HG03469 (cell line): Measurements from ENCODE around the gene BICD2.
"Not testable (repeated sequence)": the region's sequence is repeated elsewhere in the genome, so short reads cannot be mapped to it uniquely, and the experiment has no call there.

Source experiments
- ATAC-seq: cut with Tn5 transposase; IDR thresholded peaks from one replicate; pipeline ENCODE4 v1.9.1; 2021; ENCODE audit warnings: mild to moderate bottlenecking, moderate library complexity, moderate number of reproducible peaks; ENCODE audit not compliant: unreplicated experiment

The BICD2 gene

DNA sequence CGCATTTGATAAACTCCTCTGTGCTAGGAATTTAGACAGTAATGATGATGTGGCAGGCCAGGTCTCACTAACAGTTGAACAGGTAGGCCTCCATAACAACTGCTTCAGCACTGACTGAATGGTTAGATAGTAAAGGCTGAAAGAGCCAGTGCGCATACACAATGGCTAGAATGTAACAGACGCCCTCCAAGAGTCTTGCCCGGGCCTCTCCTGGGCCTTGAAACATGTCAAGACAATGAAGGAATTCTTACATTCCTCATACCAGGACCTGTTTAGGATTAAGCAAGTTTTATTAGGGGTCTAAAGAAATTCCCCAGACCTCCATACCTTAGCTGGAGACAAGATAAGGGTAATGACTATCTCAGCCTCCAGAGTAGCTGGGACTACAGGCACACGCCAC is 6.7 kb upstream of the BICD2 start:
- no peak for ATAC-seq

DNA sequence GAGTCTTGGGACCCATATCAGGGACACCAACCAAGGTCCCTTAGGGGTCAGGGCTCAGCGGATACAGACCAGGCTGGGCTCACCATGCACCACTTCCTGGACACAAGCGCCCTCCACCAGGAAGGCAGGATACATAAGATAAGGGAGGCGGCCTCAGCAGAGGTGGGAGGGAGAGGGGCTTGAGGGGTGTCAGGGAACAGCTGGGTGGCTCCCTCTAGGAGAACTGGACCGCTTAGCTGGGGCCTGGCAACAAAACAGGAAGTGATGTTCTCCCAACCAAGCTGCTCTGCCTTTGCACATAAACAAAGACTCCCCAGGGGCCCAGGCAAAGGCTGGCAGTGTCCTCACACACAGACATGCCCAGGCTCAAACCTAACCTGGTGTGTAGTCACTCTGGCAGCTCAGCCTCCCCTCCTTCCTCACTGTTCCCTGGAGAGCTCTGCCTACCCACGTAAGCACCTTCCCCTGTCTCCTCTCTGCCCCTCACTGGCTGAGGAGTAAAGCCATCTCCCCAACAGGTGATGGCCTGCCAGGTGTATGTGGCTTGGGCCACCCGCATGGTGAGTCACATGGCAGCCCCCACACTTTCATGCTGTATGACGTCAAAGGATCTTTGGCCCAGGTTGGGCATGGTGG is 5.8 kb upstream of the BICD2 start:
- ATAC-seq, result no peak

DNA sequence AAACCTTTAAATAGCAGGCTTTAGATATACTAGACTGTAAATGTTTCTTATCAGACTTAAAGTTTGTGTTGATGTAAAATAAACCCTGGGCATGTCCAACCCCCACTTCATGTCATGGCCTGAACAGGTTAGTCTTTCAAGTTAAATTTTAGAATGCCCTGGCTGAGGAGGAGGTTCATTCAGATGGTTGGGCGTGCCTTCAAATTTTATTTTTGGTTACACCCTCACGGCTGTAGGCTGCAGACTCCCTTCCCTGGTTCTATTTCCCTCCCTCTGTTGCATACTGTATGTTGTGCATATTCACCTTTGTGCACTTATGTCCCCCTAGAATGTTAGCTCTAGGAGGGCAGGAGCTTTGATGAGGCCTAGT is 5.3 kb upstream of the BICD2 start:
- ATAC-seq, result no peak

DNA sequence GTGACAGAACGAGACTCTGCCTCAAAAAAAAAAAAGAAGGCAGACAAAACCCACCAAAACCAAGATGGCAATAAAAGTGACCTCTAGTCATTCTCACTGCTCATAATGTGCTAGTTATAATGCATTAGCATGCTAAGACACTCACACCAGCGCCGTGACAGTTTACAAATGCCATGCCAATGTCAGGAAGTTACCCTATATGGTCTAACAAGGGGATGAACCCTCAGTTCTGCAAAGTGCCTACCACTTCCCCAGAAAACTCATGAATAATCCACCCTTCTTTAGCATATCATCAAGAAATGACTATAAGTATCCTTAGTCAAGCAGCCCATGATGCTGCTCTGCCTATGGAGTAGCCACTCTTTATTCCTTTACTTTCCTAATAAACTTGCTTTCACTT is 4.7 kb upstream of the BICD2 start:
- ATAC-seq, result no peak

DNA sequence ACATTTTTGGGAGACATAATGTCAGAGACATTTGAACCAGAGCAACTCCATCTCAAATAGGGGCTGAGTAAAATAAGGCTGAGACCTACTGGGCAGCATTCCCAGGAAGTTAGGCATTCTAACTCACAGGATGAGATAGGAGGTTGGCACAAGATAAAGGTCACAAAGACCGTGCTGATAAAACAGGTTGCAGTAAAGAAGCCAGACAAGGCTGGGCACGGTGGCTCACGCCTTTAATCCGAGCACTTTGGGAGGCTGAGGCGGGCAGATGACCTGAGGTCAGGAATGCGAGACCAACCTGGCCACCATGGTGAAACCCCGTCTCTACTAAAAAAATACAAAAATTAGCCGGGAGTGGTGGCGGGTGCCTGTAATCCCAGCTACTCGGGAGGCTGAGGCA is 4.2 kb upstream of the BICD2 start:
- ATAC-seq, result not testable (repeated sequence)

DNA sequence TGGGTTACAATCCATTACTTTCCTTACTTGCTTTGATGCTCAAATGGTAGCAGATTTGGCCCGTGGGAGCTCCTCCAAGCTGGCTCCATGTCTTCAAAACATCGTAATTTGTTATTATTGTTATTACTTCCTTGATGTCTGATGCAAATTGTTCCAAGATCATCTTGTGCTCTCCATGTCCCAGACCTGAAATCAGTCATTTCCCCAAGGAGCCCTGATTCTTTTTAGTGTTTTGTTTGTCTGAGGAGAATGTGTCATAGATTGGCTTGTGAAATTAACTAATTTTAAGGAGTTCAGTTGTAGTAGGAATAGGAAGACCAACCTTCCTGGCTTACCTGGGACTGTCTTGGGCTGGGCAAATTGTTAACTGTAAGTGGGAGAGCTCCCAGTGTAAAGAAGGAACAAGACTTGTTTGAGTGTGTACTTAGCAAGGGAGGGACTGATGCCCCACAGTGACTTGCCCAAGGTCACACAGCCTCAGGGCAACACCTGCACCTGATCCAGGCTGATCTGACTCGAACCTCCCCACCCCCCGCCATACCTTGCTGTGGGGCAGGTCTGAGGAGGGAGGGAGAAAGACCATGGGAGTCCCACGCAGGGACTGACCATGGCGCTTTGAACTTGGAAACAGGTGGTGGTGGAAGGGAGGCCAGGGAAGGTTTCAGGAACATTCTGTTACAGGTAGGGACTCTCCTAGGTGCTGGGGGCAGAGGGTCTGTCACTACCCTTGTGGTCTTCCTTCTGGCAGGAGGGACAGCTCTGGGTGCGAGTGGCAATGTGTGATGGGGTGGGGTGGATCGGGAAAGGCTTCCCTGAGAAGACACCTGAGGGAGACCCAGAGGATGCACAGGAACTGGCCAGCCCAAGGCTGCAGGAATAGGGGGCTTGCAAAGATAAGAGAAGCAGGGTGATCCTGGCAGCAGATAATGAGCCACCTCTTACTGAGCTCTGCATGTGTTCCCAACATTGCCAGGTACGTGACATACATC is 2.7 kb upstream of the BICD2 start:
- no peak for ATAC-seq

DNA sequence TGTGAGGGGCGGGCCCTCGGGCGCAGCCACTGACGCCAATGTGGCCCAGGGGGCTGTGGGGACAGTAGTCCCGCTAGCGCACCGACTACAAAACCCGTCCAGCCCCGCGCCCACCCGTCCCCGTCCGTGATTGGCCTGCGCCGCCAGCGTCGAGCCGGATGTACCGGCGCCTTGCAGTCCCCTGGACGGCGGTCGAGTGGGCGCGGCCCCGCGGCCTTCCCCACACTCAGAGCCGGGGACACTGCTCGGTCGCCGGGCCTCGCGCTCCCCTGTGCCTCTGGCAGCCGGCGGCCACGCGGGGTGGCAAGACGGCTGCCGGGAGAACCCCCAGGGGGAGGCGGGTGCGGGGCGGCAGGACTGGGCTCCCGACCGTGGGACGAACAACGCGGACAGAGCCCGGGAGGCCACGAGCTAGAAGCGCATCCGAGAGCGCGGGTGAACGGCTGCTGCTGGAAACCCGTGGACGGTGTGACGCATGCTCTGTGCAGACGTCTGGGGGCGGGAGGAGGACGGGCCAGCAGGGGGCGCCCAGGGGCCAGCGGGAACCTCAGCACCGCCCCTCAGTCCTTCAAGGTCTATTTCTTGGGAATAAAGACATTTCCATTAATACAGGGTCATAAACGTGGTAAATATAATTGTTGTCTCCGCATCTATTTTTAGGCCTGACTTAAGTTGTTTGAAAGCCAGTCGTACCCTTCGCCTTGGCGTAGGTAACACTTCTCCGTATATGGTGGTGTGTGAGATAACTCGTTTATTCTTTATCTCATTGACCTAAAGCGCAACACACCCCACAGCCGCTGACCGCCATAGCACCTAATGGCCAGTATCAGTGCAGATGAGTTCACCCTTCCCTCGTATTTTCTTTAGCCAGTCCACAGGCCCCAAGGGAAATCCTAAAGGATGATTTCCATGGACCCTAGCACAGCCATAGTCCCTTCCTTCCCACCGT is 629 bp upstream of the BICD2 start:
- ATAC-seq, result peak; percentile 28

DNA sequence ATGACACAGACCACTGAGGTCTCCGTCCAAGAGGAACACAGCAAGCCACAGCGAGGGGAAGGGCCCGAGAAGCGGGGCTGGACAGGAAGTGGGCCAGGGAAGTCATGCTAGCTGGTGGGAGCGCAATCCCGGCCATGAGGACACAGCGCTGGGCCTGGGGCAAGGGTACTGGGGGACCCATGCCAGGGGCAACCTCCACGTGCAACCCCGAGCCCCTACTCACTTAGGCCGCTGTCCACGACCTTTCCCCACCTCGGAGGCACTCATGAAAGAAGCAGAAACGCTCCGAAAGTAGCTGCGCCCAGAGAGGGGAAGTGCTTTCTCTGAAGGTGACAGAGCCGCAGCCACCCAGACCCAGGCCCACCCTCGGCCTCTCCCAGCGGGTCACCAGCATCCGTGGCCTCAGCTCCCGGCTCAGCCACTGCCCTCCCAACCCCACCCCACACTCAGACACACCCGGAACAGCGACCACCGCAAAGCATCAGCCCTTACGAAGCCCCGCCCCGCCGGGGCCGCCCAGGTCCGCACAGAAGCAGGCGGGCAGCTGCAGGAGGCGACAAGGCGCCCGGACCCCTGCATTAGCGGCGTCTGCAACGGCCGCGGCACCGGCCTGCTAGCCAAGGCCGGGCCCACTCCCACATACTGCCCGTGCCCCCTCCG is 782 bp downstream of the BICD2 start:
- no peak for ATAC-seq

DNA sequence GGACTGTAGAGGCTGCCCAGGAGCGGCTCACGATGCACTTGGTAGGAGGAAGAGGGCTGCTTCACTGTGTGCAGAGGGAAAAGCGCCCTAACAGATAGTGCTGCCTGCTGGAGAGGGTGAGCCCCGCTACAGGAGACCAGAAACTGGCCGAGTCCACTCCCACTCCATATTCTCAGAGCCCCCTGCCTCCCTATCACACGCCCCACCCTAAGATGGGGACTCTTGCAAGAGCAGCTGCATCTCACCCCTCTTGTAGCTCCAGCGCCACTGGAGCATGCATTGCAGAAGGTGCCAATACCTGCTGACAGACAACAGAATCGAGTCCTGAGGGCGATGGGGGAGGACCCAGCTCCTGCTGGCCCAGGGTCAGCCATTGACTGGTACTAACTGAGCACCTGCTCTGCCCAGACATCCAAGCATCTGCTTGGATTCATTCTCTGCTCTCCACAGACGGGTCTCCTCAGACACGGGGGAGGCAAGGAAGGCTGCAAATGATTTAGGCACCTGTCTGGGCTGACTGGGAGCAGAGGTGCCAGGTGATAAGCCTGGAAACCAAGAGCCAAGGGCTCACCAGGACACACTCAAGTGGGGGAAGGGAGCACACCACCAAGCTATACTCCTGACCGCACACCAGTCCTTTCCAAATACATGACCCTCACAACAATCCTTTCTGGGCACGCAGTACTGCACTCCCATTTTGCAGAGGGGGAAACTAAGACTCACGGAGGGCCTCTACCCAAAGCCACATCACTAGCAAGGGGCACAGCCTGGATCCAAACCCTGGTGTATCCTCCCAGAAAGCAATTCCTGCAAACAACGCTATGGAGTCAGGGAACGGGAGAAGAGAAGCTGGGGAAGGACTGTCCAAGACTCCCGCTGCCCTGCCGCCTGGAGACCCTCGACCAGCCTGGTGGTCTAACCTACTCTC is 1.6 kb downstream of the BICD2 start:
- ATAC-seq, result no peak

DNA sequence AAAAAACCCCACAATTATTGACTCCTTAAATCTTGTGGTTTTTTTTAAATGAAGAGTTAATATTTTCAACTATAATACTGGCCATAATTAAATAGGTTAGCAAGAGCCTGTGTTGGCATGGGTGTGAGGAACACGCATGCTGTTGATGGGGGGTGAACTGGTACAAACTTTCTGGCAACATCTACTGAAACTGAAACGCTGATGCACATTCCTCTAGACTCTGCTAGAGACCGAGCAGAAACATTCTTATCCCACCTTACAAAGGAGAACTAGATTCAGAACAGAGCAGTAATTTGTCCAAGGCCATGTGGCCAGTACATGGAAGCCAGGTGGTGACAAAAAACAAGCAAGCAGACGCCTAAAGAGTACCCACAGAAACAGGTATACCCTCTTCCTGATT is 2.4 kb downstream of the BICD2 start:
- ATAC-seq, result no peak

DNA sequence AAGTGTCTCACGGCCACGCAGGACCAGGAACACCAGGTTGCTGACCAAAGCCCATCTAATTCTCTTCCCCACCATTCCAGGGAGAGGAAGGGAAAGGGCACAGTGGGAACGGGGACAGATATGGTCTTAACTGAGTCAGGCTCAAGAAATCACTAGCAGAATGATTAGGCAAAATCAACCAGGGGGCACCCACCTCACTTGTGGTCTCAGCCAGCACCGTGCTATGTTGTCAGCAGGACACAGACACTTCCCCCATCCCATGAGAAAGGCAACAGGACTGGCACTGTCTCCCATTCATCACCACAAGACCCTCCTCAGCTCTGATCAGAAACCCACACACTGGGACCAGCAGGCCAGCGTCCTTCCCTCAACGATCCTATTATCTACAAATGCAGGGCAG is 2.9 kb downstream of the BICD2 start:
- ATAC-seq, result no peak

DNA sequence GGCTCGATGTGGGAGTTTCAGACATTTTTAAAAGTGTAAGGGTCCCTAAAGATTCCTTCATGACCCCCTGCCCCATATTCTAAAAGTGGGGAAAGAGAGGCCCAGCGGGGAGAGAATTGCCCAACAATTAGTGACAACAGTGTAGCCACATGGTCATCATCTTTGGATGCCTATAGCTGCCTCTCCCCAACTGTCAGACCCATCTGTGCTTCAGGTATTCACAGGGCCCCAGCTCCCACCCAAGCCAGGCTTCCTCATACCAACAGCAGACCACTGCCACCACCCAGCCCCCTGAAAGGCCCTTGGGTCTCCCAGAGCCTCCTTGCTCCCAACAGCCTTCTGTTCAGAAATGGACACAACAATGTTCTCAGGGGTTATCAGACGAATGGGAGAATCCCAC is 4.1 kb downstream of the BICD2 start:
- no peak for ATAC-seq

DNA sequence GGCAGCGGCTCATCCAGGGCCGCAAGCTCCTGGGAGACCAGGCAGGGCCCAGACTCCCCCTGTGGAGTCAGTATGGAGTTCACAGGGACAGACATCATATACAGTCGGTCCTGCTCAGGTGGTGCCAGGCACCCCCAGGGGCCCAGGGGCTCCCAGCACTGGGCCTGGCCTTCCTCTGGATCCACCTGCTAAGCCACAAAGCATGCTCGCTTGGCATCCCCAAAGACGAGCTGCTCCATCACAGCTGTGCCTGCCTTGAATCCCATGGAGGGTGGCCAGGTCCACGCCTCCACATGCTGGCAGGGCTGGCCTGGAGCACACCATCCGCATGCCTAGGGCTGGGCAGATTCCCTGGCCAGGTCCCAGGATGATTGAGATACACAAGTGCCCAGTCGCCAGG is 4.6 kb downstream of the BICD2 start:
- no peak for ATAC-seq

DNA sequence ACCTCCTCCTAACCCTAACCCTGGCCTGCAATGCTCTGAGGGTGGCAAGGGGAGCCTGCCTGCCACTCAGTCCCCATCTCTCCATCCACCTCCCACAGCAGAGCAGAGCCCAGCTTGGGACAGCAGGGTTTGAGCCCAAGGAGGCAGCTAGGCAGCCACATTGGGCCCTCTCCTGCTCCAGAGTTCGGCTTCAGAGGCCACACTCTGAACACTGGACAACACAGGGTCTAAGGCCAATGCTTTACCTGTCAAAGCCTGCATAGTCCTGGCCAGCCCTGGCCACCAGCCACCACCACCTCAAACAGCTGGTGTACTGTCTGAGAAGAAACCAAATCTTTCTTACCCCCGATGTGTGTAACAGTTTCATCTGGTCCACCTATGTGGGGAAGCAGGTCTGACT is 5.2 kb downstream of the BICD2 start:
- no peak for ATAC-seq

DNA sequence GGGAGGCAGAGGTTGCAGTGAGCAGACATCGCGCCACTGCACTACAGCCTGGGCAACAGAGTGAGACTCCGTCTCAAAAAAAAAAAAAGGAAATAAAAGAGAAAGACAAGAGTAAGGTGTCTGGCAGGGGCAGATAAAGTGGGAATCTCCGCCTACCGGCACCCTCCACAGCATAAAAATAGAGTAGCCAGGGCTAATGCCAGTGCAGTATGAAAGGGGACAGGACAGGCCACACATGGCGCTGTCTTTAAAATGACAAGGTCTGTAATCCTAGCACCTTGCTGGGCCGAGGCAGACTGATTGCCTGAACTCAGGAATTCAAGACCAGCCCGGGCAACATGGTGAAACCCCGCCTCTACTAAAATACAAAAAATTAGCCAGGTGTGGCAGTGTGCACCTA is 7.8 kb downstream of the BICD2 start:
- no peak for ATAC-seq

DNA sequence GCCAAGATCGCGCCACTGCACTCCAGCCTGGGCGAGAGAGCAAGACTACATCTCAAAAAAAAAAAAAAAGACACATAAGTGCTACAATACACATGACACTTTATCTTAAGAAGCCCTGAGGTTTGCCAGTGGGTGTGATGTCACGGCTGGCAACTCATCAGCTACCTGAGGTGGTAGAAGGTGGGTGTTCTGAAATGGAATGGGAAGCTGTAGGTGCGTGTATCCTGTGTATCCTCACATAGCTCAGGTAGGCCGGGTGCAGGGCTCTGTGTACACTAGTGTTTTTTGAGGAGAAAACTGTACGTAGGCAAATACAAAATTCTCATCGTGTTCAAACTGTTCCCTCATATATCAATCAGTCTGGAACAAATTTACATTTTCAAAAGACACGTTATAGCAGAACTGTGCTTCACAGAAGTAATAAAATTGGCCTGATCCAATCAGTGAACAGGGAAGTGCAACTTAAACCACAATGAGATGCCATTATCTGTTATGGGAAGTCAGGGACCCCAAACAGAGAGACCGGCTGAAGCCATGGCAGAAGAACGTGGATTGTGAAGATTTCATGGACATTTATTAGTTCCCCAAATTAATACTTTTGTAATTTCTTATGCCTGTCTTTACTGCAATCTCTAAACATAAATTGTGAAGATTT is 10.4 kb downstream of the BICD2 start:
- ATAC-seq, result no peak

DNA sequence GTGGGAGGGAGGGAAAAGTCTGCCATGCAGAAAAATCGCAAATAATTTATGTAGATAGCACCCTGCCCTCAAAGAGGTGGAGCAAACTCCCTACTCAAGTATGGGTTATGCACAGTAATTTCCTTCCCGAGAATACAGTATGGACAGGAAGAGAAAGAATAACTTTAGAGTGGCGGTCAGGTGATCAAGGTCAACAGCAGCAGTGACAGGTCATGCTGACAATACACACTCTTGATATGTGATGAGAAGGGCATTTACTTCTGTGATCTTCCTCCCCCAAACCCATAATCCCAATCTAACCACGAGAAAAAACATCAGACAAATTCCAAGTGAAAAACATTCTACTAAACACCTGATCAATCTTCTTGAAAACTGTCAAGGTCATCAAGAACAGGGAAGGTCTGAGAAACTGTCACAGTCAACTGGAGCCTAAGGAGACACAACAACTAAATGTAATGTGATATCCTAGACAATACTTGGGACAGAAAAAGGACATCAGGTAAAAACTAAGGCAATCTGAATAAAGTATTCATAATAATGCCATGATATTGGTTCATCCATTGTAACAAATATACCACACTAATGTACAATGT is 11.7 kb downstream of the BICD2 start:
- no peak for ATAC-seq

DNA sequence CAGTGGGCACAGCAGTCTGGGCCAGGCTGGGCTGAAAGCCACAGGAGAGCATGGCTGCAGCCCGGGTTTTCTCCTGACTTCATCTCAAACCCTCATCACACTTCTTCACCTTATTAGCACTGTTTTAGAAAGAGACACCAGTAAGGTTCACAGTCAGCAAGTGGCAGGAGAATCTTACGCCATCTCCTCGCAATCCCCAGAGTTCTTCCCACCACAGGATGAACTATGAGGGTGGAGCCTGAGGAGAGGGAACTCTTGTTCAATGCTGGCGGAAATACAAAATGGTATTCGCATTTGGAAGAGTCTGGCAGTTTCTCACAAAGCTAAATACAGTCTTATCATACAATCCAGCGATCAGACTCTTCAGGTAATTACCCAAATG is 14.7 kb downstream of the BICD2 start:
- no peak for ATAC-seq
